Measurements from ENCODE around the gene FOXK1. TPM values are rescaled to one million over a fixed set of nuclear protein-coding genes. Genes with fewer than 3 reads are reported as not detected.

Gene FOXK1
- total RNA-seq, 1 donor from 2014 or later = 30.4 TPM

DNA sequence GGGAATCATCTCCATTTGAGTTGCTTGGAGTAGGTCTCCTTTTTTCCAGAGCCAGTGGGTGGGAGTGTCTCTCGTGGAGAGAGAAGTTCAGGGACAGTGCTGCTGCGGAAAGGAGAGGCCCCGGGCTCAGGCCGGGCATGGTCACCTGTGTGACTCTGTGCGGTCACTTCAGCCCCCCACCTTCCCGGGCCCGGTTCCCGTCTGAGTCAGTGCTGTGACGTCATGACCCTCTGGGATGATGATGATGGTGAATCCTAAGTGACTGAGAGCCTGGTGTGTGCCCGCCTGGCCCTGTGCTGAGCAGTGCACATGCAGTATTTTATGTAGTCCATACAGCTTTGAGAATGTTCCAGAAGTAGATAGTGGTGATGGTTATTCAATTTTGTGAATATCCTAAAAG, 60.8 kb downstream of the FOXK1 start:
- no peak overlapping the region for H3K4me3 ChIP-seq (ENCODE audit: low read depth, low read length)
- TF ChIP-seq, protein P1, sequence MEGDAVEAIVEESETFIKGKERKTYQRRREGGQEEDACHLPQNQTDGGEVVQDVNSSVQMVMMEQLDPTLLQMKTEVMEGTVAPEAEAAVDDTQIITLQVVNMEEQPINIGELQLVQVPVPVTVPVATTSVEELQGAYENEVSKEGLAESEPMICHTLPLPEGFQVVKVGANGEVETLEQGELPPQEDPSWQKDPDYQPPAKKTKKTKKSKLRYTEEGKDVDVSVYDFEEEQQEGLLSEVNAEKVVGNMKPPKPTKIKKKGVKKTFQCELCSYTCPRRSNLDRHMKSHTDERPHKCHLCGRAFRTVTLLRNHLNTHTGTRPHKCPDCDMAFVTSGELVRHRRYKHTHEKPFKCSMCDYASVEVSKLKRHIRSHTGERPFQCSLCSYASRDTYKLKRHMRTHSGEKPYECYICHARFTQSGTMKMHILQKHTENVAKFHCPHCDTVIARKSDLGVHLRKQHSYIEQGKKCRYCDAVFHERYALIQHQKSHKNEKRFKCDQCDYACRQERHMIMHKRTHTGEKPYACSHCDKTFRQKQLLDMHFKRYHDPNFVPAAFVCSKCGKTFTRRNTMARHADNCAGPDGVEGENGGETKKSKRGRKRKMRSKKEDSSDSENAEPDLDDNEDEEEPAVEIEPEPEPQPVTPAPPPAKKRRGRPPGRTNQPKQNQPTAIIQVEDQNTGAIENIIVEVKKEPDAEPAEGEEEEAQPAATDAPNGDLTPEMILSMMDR (conservative IDR thresholded peaks at IDR 0.05; ENCODE audit: low read depth, low read length) = no peak
- DNase-seq (ENCODE audit: low read depth) = no peak

GRCh38 chr7:4744391-4745264, 62.5 kb downstream of the FOXK1 start:
- TF ChIP-seq, protein P1 (conservative IDR thresholded peaks at IDR 0.05; ENCODE audit: low read depth, low read length) = no peak
- peak overlapping the region; percentile 33 for H3K4me3 ChIP-seq (ENCODE audit: low read depth, low read length)
- DNase-seq (ENCODE audit: low read depth) = peak; percentile 89

DNA sequence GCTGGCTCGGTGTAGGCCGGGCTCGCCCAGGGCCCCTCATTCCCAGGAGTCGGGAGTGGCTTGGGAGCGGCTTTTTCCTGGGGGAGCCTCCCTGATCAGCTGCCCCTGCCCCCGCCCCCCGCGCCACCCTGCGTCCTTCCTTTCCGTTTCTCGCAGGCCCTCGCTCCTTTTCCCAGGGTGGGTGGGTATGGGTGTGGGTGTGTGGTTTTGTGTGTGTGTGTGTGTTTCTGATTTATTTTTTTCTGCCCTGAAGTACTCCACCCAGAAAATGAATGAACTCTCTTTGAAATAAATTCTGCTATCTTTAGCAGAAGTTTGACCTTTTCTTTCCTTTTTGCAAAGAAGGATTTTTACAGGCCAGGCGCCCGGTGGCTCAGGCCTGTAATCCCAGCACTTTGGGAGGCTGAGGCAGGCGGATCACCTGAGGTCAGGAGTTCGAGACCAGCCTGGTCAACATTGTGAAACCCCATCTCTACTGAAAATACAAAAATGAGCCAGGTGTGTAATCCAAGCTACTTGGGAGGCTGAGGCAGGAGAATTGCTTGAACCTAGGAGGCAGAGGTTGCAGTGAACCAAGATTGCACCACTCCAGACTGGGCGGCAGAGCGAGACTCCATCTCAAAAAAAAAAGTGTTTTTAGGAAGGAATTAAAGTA, 63.3 kb downstream of the FOXK1 start:
- H3K4me3 ChIP-seq (ENCODE audit: low read depth, low read length) = peak overlapping the region; percentile 33
- TF ChIP-seq, protein P1 (conservative IDR thresholded peaks at IDR 0.05; ENCODE audit: low read depth, low read length) = no peak
- DNase-seq (ENCODE audit: low read depth) = no peak

DNA sequence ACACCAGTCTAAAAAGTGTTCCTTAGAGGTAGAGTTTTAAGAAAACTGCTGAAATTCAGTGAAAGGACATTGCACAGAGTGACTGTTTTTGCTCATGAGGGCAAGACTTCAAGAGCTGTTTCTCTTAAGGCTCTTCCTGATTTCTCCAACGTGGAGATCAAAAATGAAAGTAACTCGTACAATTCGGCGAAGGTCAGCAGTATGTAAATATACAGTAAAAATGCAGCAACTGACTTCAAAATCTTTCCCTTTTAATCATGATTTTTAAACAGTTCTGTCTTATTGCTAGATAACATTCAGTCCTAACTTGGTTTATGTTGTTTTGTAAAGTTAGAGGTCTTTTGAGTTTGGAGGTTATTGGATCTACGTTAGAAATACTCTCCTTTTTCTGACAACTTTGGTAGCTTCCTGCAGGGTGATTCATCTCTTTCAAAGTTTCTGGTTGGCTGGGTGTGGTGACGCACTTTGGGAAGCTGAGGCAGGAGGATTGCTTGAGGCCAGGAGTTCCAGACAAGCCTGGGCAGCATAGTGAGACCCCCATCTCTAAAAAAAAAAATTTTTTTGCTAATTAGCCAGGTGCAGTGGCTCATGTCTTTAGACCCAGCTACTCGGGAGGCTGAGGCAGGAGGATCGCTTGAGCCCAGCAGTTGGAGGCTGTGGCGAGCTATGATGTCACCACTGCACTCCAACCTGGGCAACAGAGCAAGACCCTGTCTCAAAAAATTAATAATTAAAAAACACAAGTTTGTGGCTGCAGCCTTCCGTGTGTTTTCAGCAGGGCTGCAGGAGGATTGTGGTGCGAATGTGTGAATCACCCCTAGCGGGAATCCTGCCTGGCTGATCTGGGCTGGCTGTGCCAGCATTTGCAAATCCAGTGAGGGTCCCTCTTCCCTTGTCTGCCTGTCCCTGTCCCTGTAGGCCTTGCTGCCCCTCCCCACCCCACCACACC, 64.2 kb downstream of the FOXK1 start:
- peak overlapping the region; percentile 33 for H3K4me3 ChIP-seq (ENCODE audit: low read depth, low read length)
- TF ChIP-seq, protein P1 (conservative IDR thresholded peaks at IDR 0.05; ENCODE audit: low read depth, low read length) = no peak
- DNase-seq (ENCODE audit: low read depth) = peak; percentile 66

DNA sequence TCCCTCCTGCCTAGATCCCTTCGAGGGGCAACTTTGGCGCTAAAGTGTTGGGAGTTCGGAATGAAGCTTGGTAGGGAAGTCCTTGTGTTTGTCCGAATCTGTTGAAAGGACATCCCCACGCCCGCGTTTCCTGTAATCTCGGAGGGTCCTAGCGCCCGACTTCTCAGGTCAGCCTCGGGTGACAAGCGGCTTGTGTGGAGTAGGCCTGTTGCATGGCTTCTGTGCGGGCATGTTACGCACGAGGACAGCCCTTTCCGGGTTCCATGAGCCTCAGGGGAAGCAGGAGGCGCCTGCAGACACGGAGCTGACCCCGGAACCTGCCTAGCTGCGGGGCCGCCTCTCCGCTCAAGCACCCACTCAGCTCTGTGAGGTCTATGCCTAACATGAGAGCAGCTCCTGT, 64.9 kb downstream of the FOXK1 start:
- H3K4me3 ChIP-seq (ENCODE audit: low read depth, low read length) = no peak overlapping the region
- DNase-seq (ENCODE audit: low read depth) = no peak
- TF ChIP-seq, protein P1 (conservative IDR thresholded peaks at IDR 0.05; ENCODE audit: low read depth, low read length) = no peak

DNA sequence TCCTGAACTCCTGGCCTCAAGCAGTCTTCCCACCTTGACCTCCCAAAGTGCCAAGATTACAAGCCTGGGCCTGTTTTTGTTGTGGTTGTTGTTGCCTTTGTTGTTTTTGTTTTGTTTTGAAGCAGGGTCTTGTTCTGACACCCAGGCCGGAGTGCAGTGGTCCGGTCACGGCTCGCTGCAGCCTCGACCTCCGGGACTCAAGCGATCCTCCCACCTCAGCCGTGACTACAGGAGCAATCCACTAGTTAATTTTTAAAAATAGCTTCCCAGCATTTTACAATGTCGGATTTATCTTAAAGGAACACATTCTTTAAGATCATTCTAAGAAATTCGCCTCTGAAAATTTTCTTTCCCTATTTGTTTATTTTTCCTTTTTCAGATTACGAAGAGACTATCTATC, 65.7 kb downstream of the FOXK1 start:
- DNase-seq (ENCODE audit: low read depth) = peak; percentile 18
- TF ChIP-seq, protein P1 (conservative IDR thresholded peaks at IDR 0.05; ENCODE audit: low read depth, low read length) = no peak

More for the DNA sequence above, 65.7 kb downstream of the FOXK1 start:
- peak overlapping the region; percentile 23 for H3K4me3 ChIP-seq (ENCODE audit: low read depth, low read length)

Data from epithelial cell of proximal tubule (primary cell).